HCT116 (cell line): ENCODE measurements around the gene MZT1. TPM values are rescaled to one million over a fixed set of nuclear protein-coding genes. Genes with fewer than 3 reads are reported as not detected.
A peak's percentile ranks its signal among the peaks of the same experiment; 100 is the strongest.
"Not testable (repeated sequence)": the region's sequence is repeated elsewhere in the genome, so short reads cannot be mapped to it uniquely, and the experiment has no call there.

ENCODE experiments used
- ATAC-seq: fragments of 200-7000 bp; cut with Tn5 transposase; 2 replicates; pipeline ENCODE4 v1.9.1; 2020; ENCODE audit warnings: mild to moderate bottlenecking, moderate library complexity
- BruUV-seq: library from RNA; stranded (reverse); fragments of 400-500 nt; replicated peaks from 2 replicates; lab custom pipeline; 2021; lab: Mats Ljungman, UMichigan
- CTCF ChIA-PET: fragments of 300-600 bp; sonication (Branson Sonifier 250); formaldehyde crosslinking; loops from one replicate; lab custom pipeline; 2021; ENCODE audit warnings: antibody characterized with exemption; lab: Charles Lee
- POLR2A ChIA-PET: fragments of 300-600, 350-600 bp; sonication (Branson Sonifier 250); formaldehyde crosslinking; loops from one replicate; lab custom pipeline; 2021; ENCODE audit warnings: antibody characterized with exemption; lab: Charles Lee
- RAD21 ChIA-PET, 2 experiments: fragments of 300-600 bp; sonication (Branson Sonifier 250); formaldehyde crosslinking; loops; one replicate each; lab custom pipeline; 2023; ENCODE audit warnings: low total read pairs in 2 of 2; ENCODE audit not compliant: uncharacterized antibody in 2 of 2, unreplicated experiment in 2 of 2, low non-redundant PET in 1 of 2; lab: Charles Lee
- DNase-seq: peaks from one replicate; pipeline ENCODE4 v3.0.0-alpha.2; 2010; ENCODE audit warnings: low read depth, low spot score
- H2AFZ ChIP-seq: fragments of 200-600 bp; shearing (Covaris generic), sonication (generic); 2 replicates; pipeline ENCODE4 v1.6.1; 2017; ENCODE audit warnings: low read depth, mixed run types, mixed read lengths, antibody characterized with exemption, low read length; ENCODE audit not compliant: poor library complexity, severe bottlenecking
- H3K27ac ChIP-seq: 2 replicates; pipeline ENCODE4 v1.5.1; 2012; ENCODE audit warnings: low read depth, low read length
- H3K27me3 ChIP-seq: fragments of 200-600 bp; sonication (generic); 2 replicates; pipeline ENCODE4 v1.6.1; 2016; ENCODE audit warnings: mixed run types, low read length, mixed read lengths; ENCODE audit not compliant: insufficient read depth
- H3K36me3 ChIP-seq, 2 experiments: fragments of 200-500 bp in 1 of 2; fragments of 200-600 bp in 1 of 2; sonication (Bioruptor generic) in 1 of 2; sonication (generic) in 1 of 2; 2 replicates each; pipeline versions ENCODE4 v1.5.1 to v1.6.1; 2014 to 2016; ENCODE audit warnings: low read length in 2 of 2, inconsistent platforms in 1 of 2, mixed read lengths in 1 of 2, mixed run types in 1 of 2; ENCODE audit not compliant: insufficient read depth in 2 of 2, control insufficient read depth in 1 of 2
- H3K4me1 ChIP-seq, 2 experiments: fragments of 200-600 bp in 1 of 2; sonication (generic) in 1 of 2; 2 replicates each; pipeline versions ENCODE4 v1.5.1 to v1.6.1; 2012 to 2017; ENCODE audit warnings: low read length in 2 of 2, inconsistent platforms in 1 of 2, mild to moderate bottlenecking in 1 of 2, mixed read lengths in 1 of 2, mixed run types in 1 of 2, moderate library complexity in 1 of 2; ENCODE audit not compliant: insufficient read depth in 2 of 2, control insufficient read depth in 1 of 2
- H3K4me2 ChIP-seq: fragments of 200-600 bp; sonication (generic); 2 replicates; pipeline ENCODE4 v1.6.1; 2017; ENCODE audit warnings: mixed run types, low read length, mixed read lengths
- H3K4me3 ChIP-seq, 2 experiments: fragments of 200-600 bp in 1 of 2; sonication (generic) in 1 of 2; replicated peaks in 1 of 2; 2 replicates each; pipeline ENCODE4 v1.5.1; 2011 to 2016; ENCODE audit warnings: low read length in 2 of 2, control low read depth in 1 of 2, low read depth in 1 of 2, mild to moderate bottlenecking in 1 of 2, mixed read lengths in 1 of 2, mixed run types in 1 of 2
- H3K79me2 ChIP-seq: fragments of 200-600 bp; sonication (generic); 2 replicates; pipeline ENCODE4 v1.6.1; 2017; ENCODE audit warnings: mild to moderate bottlenecking, mixed run types, low read length, moderate library complexity, mixed read lengths; ENCODE audit not compliant: insufficient read depth
- H3K9ac ChIP-seq: fragments of 200-600 bp; sonication (generic); 2 replicates; pipeline ENCODE4 v1.6.1; 2016; ENCODE audit warnings: low read length, mixed read lengths
- H3K9me2 ChIP-seq: fragments of 200-600 bp; sonication (generic), shearing (Covaris generic); 2 replicates; pipeline ENCODE4 v1.6.1; 2017; ENCODE audit warnings: mixed run types, mild to moderate bottlenecking, moderate library complexity; ENCODE audit not compliant: insufficient read depth
- H3K9me3 ChIP-seq, 2 experiments: fragments of 200-500 bp in 1 of 2; fragments of 200-600 bp in 1 of 2; sonication (Bioruptor generic) in 1 of 2; sonication (generic) in 1 of 2; 2 replicates each; pipeline ENCODE4 v1.6.1; 2014 to 2017; ENCODE audit warnings: low read length in 2 of 2, mixed read lengths in 2 of 2, inconsistent platforms in 1 of 2, low read depth in 1 of 2, mild to moderate bottlenecking in 1 of 2, mixed run types in 1 of 2, moderate library complexity in 1 of 2; ENCODE audit not compliant: control insufficient read depth in 1 of 2, insufficient read depth in 1 of 2
- H4K20me1 ChIP-seq: fragments of 200-600 bp; sonication (generic), shearing (Covaris generic); 2 replicates; pipeline ENCODE4 v1.6.1; 2017; ENCODE audit warnings: mixed run types, mild to moderate bottlenecking, moderate library complexity; ENCODE audit not compliant: insufficient read depth
- EZH2 ChIP-seq: fragments of 200-600 bp; sonication (generic); IDR thresholded peaks from 2 replicates; pipeline ENCODE4 v1.6.1; 2017; ENCODE audit warnings: antibody characterized with exemption, mixed run types
- EZH2phosphoT487 ChIP-seq: fragments of 200-600 bp; IDR thresholded peaks from 2 replicates; pipeline ENCODE4 v1.6.1; 2018; ENCODE audit warnings: antibody characterized with exemption, borderline replicate concordance
- JUND ChIP-seq: IDR thresholded peaks from 2 replicates; pipeline ENCODE4 v1.6.1; 2012
- REST ChIP-seq: IDR thresholded peaks from 2 replicates; pipeline ENCODE4 v1.6.1; 2012; ENCODE audit warnings: low read depth
- YY1 ChIP-seq: IDR thresholded peaks from 2 replicates; pipeline ENCODE4 v1.6.1; 2011; ENCODE audit warnings: low read length, low read depth, moderate library complexity, mild to moderate bottlenecking; ENCODE audit not compliant: insufficient replicate concordance; ENCODE audit errors: extremely low read depth
- intact Hi-C: fragments of 100-400 bp; cut with micrococcal nuclease; formaldehyde crosslinking; loops from 2 replicates; pipeline ENCODE4 v1.10.0; 2022
- total RNA-seq: library from RNA; stranded (reverse); gene quantifications from one replicate; pipeline ENCODE4 v1.2.1, GENCODE V29; 2021; ENCODE audit not compliant: unreplicated experiment

Gene MZT1
- total RNA-seq, 1 experiment from 2014 or later = 19.0 TPM

GRCh38 chr13:72726726-72727416, 558 bp downstream of the MZT1 start:
- H3K36me3 ChIP-seq = peaks cover 0 to 20% of the 10 kb centered on the region in 2 experiments; a peak in 2 of 4 replicates
- ChIA-PET POLR2A (no interaction called here), RAD21 (no interaction called here), CTCF (no interaction called here)
- no peaks in the 10 kb centered on the region for H3K27me3 ChIP-seq
- DNase-seq (peak; percentile 2), ATAC-seq (peak; percentile 64)
- peaks cover 8 to 24% of the 10 kb centered on the region in 2 experiments for H3K4me1 ChIP-seq
- H3K79me2 ChIP-seq = peaks cover 91% of the 10 kb centered on the region
- H3K4me3 ChIP-seq = peak overlapping the region; percentile 63 to 91
- no peak overlapping the region for H2AFZ ChIP-seq
- peak overlapping the region; percentile 93 for H3K4me2 ChIP-seq
- H4K20me1 ChIP-seq = no peaks in the 10 kb centered on the region
- H3K27ac ChIP-seq = peak overlapping the region; percentile 82
- H3K9me2 ChIP-seq = no peaks in the 10 kb centered on the region
- no peaks in the 10 kb centered on the region for H3K9me3 ChIP-seq
- TF ChIP-seq EZH2phosphoT487 (no peak), REST (no peak), YY1 (no peak), JUND (no peak), EZH2 (no peak)
- peak overlapping the region; percentile 86 for H3K9ac ChIP-seq
- BruUV-seq = TSS peak; percentile 34
- intact Hi-C loops = loop anchor here (5.0 kb wide), 2 partner anchors 55 to 1405 kb away; partner anchors contain the start of genes DIS3, KLF12 and PIBF1

GRCh38 chr13:72726185-72726584, 1.2 kb downstream of the MZT1 start:
- Histone ChIP-seq H3K36me3 (peaks cover 0 to 15% of the 10 kb centered on the region in 2 experiments; a peak in 2 of 4 replicates), H3K4me2 (peak overlapping the region; percentile 93), H3K4me3 (peak overlapping the region; percentile 63 to 91), H3K79me2 (peaks cover 91% of the 10 kb centered on the region), H3K4me1 (peaks cover 8 to 24% of the 10 kb centered on the region in 2 experiments), H3K9ac (peak overlapping the region; percentile 86)
- ATAC-seq, RAD21 ChIA-PET, H3K27me3 ChIP-seq, H2AFZ ChIP-seq, DNase-seq, H3K9me2 ChIP-seq, H4K20me1 ChIP-seq, BruUV-seq, H3K27ac ChIP-seq, CTCF ChIA-PET, POLR2A ChIA-PET, H3K9me3 ChIP-seq: not testable (repeated sequence)
- intact Hi-C loops = loop anchor here (5.0 kb wide), 2 partner anchors 56 to 1406 kb away; partner anchors contain the start of genes DIS3, KLF12 and PIBF1
